HG02938 (cell line): ENCODE measurements around the gene GRID1.

Experiments
- ATAC-seq: cut with Tn5 transposase; IDR thresholded peaks from one replicate; pipeline ENCODE4 v1.9.1; 2021; ENCODE audit warnings: mild to moderate bottlenecking, moderate library complexity; ENCODE audit not compliant: unreplicated experiment

The GRID1 gene

GRCh38 chr10:86282664-86283465, 83.7 kb downstream of the GRID1 start:
- no peak for ATAC-seq

- no peak for ATAC-seq
These were observed 85.2 kb downstream of the GRID1 start for GRCh38 chr10:86281396-86281795.

GRCh38 chr10:86269332-86269731, 97.3 kb downstream of the GRID1 start:
- ATAC-seq = no peak

- no peak for ATAC-seq
These were observed 99.1 kb downstream of the GRID1 start for GRCh38 chr10:86267286-86268195.

DNA sequence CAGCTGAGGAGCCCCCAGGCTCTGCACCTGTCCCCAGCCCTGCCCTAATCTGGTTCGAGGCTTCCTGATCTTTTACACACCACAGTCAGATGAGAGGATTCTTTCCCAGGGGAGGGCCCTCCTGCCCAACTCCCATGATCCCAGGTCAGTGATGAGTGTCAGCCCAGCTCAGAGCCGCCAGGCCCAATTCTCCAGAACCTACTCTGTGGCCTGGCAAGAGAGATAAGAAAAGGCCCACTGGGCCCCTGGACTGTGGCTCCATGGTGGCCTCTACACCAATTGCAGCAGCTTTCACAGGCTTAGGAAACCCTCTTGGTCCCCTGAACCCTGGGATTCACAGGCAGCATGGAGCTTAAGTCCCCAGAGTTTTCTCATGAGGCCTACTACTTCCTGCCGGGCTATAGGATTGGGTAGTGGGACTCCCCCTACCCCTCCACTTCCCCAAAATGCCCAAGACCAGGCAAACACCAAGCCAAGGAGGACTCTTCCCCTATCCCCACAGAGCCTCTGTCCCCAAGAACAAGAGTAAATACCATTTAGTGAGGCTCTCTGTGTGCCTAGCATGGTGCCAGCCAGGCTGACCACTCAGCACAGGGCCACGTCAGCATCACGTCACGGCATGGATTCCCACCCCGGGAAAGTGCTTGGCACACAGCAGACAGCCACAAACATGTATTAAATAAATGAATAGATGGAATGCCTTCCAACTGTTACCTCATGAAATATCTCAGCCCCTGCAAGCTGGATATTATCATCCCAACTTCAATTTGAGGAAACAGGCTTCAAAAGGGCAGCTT, 100.0 kb downstream of the GRID1 start:
- no peak for ATAC-seq

GRCh38 chr10:86265895-86266259, 100.7 kb downstream of the GRID1 start:
- no peak for ATAC-seq

- no peak for ATAC-seq
These were observed 101.2 kb downstream of the GRID1 start for GRCh38 chr10:86265236-86265894.

DNA sequence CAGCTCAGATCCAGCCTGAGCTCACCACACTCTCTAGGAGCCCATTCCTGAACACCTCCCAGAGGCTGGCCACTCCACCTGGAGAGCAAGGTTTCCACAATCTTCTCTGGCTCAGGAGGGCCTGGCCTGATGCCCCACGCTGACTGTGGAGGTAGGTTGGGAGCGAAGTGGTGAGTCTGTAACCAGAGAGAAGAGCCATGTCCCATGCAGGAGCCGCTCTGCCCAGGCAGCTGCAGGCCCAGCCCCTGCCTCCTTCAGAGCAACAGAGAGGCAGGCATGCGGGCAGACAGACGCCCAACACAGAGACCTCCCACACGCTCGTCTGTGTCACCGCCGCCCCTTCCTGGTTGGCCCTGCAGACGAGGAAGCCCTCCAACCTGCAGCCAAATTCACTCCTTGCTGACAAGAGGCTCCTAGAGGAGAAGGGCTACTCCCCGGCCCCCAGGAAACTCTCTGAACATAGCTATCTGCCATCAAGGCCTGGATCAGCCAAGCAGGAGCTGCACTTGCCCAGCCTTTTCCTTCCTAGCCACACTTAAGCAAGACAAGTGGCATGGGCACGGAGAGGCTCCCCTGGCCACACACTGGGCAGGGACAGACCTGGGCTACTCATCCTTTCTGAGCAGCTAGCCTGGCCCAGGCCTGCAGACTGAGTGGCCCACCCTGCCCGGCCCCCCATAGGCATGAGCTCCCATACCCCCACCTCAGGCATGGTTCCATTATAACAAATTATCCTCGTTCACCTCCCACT, 101.9 kb downstream of the GRID1 start:
- no peak for ATAC-seq

GRCh38 chr10:86263907-86264306, 102.7 kb downstream of the GRID1 start:
- ATAC-seq = no peak

- no peak for ATAC-seq
These were observed 103.4 kb downstream of the GRID1 start for GRCh38 chr10:86263209-86263608.

DNA sequence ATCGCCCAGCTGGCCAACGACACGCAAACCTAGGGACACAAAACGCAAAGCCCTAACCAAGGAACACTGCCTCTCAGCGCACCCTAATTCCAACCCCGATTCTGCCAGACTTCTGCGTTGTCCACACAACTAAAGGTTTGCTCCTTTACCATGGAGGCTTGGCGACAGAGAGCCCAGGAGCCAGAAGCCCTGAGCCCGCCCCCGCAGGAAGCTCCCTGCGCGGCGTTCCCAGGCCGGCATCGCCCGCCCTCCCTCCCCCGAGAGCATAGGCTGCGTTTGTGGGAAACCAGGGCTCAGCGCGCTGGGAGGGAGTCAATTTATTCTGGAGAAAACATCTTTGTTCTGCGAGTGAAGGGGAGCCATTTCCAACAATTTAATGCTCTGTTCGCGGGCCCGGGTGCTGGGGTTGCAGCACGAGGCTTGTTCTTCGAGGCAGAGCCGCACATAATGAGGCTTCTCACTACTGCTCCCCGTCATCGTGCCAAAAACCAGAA, 103.9 kb downstream of the GRID1 start:
- no peak for ATAC-seq

DNA sequence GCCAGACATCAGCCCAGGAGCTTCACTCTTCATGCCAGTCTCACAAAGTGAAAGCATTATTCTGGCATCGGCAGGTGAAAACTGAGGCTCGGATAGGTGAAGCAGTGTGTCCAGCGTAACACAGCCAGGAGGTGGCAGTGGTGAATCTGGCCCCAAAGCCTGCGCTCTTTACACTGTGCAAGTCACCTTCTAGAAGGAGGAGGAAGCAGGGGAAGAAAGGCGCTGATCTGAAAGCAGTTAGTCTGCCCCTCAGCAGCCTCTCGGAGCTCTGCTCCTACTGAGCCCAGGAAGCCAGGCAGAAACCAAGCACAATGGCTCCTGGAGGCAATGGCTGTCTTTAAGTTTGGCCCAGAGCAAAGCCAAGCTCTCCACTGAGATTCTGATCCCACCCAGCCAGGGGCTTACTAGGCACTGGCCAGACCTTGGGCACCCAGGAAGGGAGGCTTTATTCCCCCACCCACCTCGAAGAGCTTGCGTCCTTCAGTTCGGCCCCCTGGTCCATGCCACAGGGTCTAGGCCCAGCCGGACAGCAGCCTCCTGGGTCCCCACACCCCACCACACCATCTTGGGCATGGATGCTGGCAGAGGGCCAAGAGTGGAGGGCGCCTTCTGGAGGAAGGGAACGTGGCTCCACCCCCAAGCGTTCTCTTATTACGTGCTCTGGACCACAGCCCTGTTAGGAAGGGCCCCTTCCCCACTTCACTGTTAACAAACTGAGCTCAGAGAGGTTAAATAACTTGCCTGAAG, 104.5 kb downstream of the GRID1 start:
- peak; percentile 82 for ATAC-seq

- peak; percentile 13 for ATAC-seq
These were observed 105.1 kb downstream of the GRID1 start for GRCh38 chr10:86261470-86261869.

- no peak for ATAC-seq
These were observed 106.0 kb downstream of the GRID1 start for GRCh38 chr10:86260564-86260963.

DNA sequence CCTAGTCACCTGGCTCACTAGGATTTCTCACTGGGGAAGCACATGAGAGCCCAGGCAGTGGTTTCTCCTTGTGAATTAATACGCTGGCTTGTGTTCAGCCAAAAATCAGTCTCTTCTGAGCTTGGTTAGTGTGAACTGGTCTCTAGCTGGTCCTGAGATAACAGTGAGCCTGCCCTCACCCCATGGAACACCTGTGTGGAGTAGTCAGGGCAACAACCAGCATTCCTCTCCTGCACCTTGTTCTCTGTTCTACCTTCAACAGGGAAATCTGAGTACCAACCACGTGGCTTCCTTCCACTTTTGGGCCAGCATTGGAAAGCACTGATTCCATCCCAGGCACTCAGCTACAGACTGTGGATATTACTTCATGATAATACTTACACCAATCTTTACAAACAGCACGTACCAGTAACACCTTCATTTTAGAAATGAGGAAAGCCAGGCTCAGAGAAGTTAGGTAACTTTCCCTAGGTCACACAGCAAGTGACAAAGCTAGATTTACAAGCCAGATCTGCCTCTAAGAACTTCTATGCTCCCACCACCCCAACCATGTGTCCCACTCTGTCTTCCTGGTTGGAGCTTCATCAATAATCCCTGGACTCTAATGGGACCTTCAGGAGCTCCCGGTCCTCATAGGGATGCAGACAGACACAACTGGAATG, 106.6 kb downstream of the GRID1 start:
- ATAC-seq = no peak

GRCh38 chr10:86258941-86259340, 107.7 kb downstream of the GRID1 start:
- ATAC-seq = no peak

- no peak for ATAC-seq
These were observed 108.1 kb downstream of the GRID1 start for GRCh38 chr10:86258499-86258898.

GRCh38 chr10:86257683-86258082, 108.9 kb downstream of the GRID1 start:
- no peak for ATAC-seq
